ENCODE data around the gene PIGT. TPM values are rescaled to one million over a fixed set of nuclear protein-coding genes. Genes with fewer than 3 reads are reported as not detected.

Gene PIGT
- total RNA-seq, result 23.8 and 32.4 TPM in 2 replicates

GRCh38 chr20:45415822-45416637 lies at the start of gene PIGT:
TSS of gene PIGT (plus strand) at chr20:45416141. CDS start at chr20:45416157, 16 bp downstream.
- DNase-seq, result peak; percentile 88

DNA sequence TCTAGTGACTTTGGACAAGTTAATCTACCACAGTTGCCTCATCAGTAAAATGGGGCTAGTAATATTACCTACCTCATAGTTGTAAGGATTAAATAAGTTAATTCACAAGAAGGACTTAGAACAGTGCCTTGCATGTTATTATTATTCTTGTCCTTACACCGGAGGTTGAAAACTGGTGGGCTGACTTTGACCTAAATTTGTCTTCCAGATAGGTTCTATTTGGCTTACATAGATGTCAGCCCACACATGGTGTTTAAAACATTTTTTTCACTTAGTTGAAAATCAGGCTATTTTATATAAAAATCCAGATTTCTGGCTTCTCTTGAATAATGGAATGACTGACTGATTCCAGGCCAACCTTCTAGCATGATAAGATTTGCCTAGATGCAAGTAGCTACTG lies 49.7 kb upstream of the PIGT start:
- no peak for DNase-seq

DNA sequence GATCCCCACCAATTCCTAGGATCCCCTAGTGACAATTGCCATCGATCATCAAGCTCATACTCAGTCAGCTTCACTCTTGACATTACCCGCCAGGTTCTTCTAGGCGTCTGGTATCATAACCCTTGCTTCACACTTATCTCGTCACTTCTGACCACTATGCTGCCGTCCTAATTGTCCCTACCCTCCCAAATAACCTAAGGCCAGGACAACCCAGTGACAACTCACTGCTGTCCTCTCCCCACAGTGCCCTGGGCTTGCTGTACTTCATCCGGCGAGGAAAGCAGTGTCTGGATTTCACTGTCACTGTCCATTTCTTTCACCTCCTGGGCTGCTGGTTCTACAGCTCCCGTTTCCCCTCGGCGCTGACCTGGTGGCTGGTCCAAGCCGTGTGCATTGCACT lies 49.3 kb upstream of the PIGT start:
- no peak for DNase-seq

- DNase-seq, result no peak
Measured at GRCh38 chr20:45367126-45367525, 48.8 kb upstream of the PIGT start.

GRCh38 chr20:45368221-45368980 lies 47.5 kb upstream of the PIGT start:
- DNase-seq, result no peak

DNA sequence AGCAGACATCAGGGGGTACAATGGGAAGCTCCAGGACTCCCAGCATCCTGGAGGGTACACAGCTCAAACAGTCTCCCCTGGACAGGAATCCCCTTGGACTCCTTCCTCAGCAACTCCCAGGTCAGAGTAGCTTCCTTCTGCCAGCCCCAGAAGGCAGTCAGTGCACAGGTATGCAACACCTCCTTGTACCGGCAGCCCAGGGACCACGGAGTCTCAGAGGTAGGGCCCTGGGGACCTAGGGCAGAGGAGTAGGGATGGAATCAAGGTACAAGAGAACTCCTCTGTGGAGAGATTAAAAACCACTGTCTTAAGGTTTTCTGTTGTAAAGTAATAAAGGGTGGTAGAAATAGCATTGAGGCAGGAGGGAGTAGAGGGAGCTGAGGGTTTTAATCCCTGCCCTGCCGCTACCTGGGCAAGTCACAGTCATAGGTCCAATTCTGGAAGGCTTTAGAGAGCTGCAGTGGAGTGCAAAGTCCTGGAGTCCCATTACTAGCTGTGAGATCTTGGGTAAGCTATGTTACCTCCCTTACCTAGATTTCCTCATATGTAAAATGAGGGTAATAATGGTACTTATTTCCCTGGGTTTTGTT lies 45.3 kb upstream of the PIGT start:
- DNase-seq, result no peak

GRCh38 chr20:45372241-45372640 lies 43.7 kb upstream of the PIGT start:
- DNase-seq, result no peak

DNA sequence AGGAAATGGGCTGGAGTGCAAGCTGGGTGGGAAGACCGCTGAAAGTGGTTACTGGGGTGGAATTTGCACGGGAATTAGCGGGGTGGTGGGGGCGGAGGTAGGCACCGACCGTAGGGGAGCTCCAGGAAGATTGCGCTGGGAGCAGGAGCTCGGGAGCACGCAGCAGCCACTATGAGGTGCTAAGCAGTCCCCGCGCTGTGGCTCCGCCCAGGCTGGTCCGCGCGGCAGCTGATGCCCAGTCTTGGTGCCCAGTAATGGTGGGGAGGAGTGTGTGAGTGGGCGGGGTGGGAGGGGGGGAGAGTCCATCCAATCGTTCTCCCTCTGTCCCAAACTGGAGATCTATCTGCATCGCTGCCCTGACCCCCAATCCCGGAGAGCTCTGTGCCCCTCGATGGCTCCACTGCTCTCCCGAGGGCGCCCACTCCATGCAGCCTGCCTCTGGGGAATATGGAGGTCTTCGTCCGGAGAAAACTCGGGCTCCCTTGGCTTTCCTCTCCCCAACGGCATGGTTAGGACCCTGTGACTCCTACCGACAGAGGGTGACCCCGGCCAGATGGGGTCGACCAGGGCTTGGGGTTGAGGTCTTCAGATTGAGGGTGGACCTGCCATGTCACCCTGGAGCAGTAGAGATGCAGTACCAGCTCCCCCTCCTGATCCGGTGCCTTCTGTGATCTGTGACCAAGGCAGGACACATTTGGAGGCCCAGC lies 43.1 kb upstream of the PIGT start:
- DNase-seq, result peak; percentile 42

GRCh38 chr20:45373353-45374100 lies 42.4 kb upstream of the PIGT start:
- peak; percentile 90 for DNase-seq

GRCh38 chr20:45374101-45374467 lies 41.9 kb upstream of the PIGT start:
- no peak for DNase-seq

DNA sequence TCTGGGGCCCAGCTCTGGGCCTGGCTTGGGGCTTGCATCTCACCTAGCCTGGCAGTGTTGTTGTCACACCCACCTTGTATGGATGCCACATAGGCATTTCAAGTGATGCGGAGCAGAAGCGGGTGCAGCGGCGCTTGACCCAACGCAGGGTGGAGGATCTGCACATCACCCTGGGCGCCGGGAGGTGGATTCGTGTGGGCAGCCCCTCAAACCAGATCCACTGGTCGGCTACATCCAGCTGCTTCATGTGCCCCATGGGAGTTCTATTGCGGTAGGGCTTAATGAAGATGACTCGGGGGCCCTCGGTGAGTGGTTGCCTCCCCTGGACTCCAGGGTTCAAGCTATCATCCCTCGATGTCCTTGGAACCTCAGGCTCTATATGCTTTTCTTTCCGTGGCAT lies 41.0 kb upstream of the PIGT start:
- DNase-seq, result no peak

DNA sequence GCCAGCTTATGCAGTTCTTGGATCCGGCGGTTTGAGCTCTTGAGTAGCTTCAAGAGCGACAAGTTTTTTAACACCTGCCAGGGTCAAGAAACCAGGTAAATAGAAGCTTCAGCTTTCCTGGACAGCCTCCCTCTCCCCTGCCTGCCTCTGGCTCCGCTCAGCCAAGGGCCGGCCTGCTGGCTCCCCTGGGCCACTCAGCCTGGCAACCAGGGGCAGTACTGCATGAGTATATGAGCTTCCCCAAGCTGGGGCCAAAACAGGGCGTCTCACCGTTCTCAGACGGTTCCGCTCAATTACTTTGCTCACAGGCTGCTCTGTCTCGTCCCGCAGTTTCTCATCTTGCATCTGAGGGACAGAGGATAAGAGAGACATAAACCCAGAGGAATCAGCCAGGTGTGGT lies 38.7 kb upstream of the PIGT start:
- DNase-seq, result no peak

GRCh38 chr20:45378191-45378590 lies 37.8 kb upstream of the PIGT start, which contains the start of gene TP53TG5:
TSS of gene TP53TG5 (minus strand) at chr20:45378325. CDS start at chr20:45378236, 89 bp downstream.
- DNase-seq, result no peak

DNA sequence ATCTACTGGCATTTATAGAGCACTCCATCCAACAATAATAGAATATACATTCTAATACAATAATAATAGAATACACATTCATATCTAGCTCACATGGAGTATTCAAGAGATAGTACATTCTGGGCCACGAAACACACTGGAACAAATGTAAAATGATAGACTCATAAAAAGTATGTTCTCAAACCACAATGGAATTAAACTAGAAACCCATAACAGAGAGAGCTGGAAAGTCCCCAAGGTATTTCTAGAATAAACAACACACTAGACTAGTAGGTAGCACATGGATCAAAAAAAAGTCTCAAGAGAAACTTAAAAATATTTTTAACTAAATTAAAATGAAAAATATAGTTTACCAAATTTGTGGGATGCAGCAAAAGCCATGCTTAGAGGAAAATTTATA lies 28.7 kb upstream of the PIGT start:
- DNase-seq, result no peak

DNA sequence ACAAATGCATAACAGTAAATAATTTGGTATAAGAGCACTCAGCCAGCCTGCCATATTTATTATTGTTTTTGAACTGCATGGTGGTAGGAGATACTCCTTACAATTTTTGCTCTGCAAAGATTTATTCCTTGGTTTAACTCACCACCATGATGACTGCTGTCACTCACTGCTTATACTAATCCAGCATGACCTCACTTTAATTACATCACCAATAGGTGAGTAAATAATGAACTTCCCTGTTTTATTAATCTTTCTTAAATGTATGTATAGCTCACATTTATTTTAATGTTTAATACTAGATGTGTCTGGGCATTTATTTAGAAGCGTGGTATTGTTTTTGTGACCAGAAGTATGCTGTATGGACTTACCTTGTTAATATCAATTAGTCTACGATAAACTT lies 25.0 kb upstream of the PIGT start:
- DNase-seq, result no peak

GRCh38 chr20:45391559-45391958 lies 24.4 kb upstream of the PIGT start:
- DNase-seq, result no peak

GRCh38 chr20:45392733-45393132 lies 23.2 kb upstream of the PIGT start:
- DNase-seq, result no peak

GRCh38 chr20:45394221-45395113 lies 21.5 kb upstream of the PIGT start:
- DNase-seq, result no peak

- DNase-seq, result no peak
Measured at GRCh38 chr20:45395114-45395415, 20.9 kb upstream of the PIGT start.

DNA sequence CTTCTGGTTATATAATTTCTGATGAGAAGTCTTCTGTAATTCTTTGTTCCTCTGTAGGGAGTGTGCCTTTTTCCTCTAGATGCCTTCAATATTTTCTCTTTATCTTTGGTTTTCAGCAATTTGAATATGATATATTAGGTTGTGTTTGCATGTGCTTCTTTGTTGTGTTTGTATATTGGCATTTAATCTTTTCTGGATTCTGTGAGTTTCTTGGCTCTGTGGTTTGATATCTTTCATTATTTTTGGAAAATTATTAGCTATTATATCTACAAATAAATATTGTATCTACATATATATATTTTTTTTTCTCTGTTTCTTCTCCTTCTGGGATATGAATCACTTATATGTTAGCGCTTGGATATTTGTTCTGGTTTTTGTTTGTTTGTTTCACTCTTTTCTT lies 16.9 kb upstream of the PIGT start:
- no peak for DNase-seq

- no peak for DNase-seq
Measured at GRCh38 chr20:45400346-45401031, 15.5 kb upstream of the PIGT start.

Measured in dermis blood vessel endothelial cell (primary cell).